ENCODE data around the gene MAPKAPK3. TPM values are rescaled to one million over a fixed set of nuclear protein-coding genes. Genes with fewer than 3 reads are reported as not detected.
A peak's percentile ranks its signal among the peaks of the same experiment; 100 is the strongest.

MAPKAPK3 gene
- total RNA-seq, 4 donors from 2014 or later, result 66.1 to 147 (median 97.5) TPM

- H3K4me1 ChIP-seq, result peaks cover 88 to 96% of the 10 kb centered on the region in 2 donors
- H3K4me3 ChIP-seq (replicated peaks in 1 of 3), result no peak overlapping the region
- WGBS, 2 donors, result 35% methylated on average over 5 of the region's 5 CpGs
- peak; percentile 93 to 95 for DNase-seq
- TF ChIP-seq CTCF (IDR thresholded peaks at IDR 0.05), result no peak
- TF ChIP-seq POLR2A (IDR thresholded peaks at IDR 0.05), result peak in 1 of 2 donors; percentile 83
- H3K27me3 ChIP-seq, result no peaks in the 10 kb centered on the region
- H3K9me3 ChIP-seq, result no peaks in the 10 kb centered on the region
- H3K36me3 ChIP-seq, result peaks cover 20 to 21% of the 10 kb centered on the region in 2 donors
- peak overlapping the region; percentile 99 to 100 (median 100) for H3K27ac ChIP-seq
- intact Hi-C loops (cut with DNase I), result no loop called here
Observed at GRCh38 chr3:50605901-50606326, 11.0 kb upstream of the MAPKAPK3 start.

DNA sequence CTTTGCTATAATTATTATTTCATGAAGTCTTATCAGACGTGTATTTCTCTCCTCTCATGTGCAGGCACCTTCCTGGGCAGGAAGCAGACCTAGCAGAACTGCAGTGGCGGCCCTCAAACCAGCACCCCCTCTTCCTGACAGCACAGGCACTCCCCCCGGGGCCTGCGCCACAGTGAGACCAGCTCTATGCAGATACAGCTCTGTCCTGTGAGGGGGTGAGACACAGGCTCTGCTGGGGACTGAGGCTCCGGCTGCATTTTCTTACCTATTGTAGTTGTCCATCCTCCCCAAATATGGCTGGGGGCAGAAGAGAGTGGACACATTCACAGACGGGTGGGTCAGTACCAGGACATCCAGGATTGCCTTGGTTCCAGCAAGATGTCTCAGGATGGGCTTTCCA, 10.4 kb upstream of the MAPKAPK3 start:
- no peak for TF ChIP-seq POLR2A (IDR thresholded peaks at IDR 0.05)
- TF ChIP-seq CTCF (IDR thresholded peaks at IDR 0.05), result no peak
- 63 to 73% methylated on average over 5 to 6 of the region's 6 CpGs for WGBS, 2 donors
- intact Hi-C loops (cut with DNase I), result no loop called here
- Histone ChIP-seq H3K27me3 (no peaks in the 10 kb centered on the region), H3K4me1 (peaks cover 83 to 89% of the 10 kb centered on the region in 2 donors), H3K9me3 (no peaks in the 10 kb centered on the region), H3K27ac (peak overlapping the region; percentile 99 to 100 (median 100)), H3K4me3 (replicated peaks in 1 of 3) (no peak overlapping the region), H3K36me3 (peaks cover 20 to 21% of the 10 kb centered on the region in 2 donors)
- DNase-seq, result no peak

- no peaks in the 10 kb centered on the region for H3K9me3 ChIP-seq
- H3K4me1 ChIP-seq, result peaks cover 77 to 82% of the 10 kb centered on the region in 2 donors
- WGBS, 2 donors, result 84 to 94% methylated on average over 22 to 27 of the region's 29 CpGs
- H3K27me3 ChIP-seq, result no peaks in the 10 kb centered on the region
- peak overlapping the region; percentile 99 to 100 (median 100) for H3K27ac ChIP-seq
- DNase-seq, result no peak
- H3K4me3 ChIP-seq (replicated peaks in 1 of 3), result no peak overlapping the region
- peaks cover 20 to 21% of the 10 kb centered on the region in 2 donors for H3K36me3 ChIP-seq
- intact Hi-C loops (cut with DNase I), result no loop called here
- TF ChIP-seq CTCF (IDR thresholded peaks at IDR 0.05), result no peak
- TF ChIP-seq POLR2A (IDR thresholded peaks at IDR 0.05), result no peak
Observed at GRCh38 chr3:50607271-50608091, 9.5 kb upstream of the MAPKAPK3 start.

DNA sequence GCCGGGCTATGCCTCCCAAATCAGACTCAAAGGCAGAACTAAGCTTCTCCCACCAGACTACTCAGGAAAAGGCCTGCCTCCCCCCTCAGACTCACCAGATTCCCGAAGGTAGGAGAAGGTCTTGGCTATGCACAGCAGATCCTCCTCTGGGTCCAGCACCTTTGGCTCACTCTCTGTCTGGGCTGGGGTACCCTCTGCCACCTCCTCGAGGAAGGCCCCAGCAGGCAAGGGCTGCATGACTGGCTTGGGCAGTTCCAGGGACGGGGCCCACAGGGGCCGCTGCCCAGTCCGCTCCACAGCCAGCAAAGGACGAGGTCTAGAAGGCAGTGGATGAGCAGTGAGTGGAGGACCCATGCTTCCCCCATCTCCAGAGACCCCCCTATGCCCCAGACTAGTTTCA, 8.7 kb upstream of the MAPKAPK3 start:
- Histone ChIP-seq H3K27me3 (no peaks in the 10 kb centered on the region), H3K4me1 (peaks cover 74 to 82% of the 10 kb centered on the region in 2 donors), H3K4me3 (replicated peaks in 1 of 3) (peak overlapping the region in 1 of 3 donors; percentile 69), H3K27ac (peak overlapping the region; percentile 99 to 100 (median 100)), H3K9me3 (no peaks in the 10 kb centered on the region), H3K36me3 (peaks cover 20 to 21% of the 10 kb centered on the region in 2 donors)
- 82 to 84% methylated on average over 5 of the region's 7 CpGs for WGBS, 2 donors
- intact Hi-C loops (cut with DNase I), result no loop called here
- no peak for TF ChIP-seq CTCF (IDR thresholded peaks at IDR 0.05)
- TF ChIP-seq POLR2A (IDR thresholded peaks at IDR 0.05), result no peak
- DNase-seq, result no peak
